Heart left ventricle (tissue), 13 donors: ENCODE results near the gene LMNTD2.

Source experiments
- POLR2A ChIP-seq, 2 donors: fragments of 450-650 bp; IDR thresholded peaks; one replicate each; pipeline ENCODE4 v1.6.1; 2017; ENCODE audit warnings: antibody characterized with exemption in 2 of 2, mild to moderate bottlenecking in 2 of 2, moderate library complexity in 2 of 2
- TF ChIP-seq, protein P1 (sequence below), 12 donors: fragments of 200-600 bp; sonication (generic) in 4 of 12; IDR thresholded peaks; one replicate each; pipeline versions ENCODE4 v1.5.0 to v1.8.0; 2018 to 2022; ENCODE audit warnings: antibody characterized with exemption in 12 of 12, mild to moderate bottlenecking in 5 of 12
- donor health status: ischemic (EF 13 %, LVEDD 7.1; RV severe dilation, severe dysfunction).
- donor health status: DM: no; HTN: yes; CAD: no.
- donor health status: DM: no; HTN: no; CAD: no.
- donor health status: ischemic (EF 25% LVEDD 6.9; RV normal size, moderate dysfunction).
- donor health status: ischemic (EF 25% LVEDD 5.7; RV mildly dilated, moderate dysfunction).
- donor health status: ischemic (EF 35%, LVEDD 5.7; RV mildly dilated, moderate dysfunction).
- donor health status: nonischemic (EF 11% LVEDD 7.7; RV severe dilation, severe dysfunction).
- donor health status: DM: yes; HTN: yes; CAD: no.
- donor health status: PGD.
- donor health status: ischemic (EF 29% LVEDD 5.4; RV normal size, mild dysfunction).
- donor health status: nonischemic (EF 23%, LVEDD 6.1; RV moderate dilation, normal function).

DNA sequence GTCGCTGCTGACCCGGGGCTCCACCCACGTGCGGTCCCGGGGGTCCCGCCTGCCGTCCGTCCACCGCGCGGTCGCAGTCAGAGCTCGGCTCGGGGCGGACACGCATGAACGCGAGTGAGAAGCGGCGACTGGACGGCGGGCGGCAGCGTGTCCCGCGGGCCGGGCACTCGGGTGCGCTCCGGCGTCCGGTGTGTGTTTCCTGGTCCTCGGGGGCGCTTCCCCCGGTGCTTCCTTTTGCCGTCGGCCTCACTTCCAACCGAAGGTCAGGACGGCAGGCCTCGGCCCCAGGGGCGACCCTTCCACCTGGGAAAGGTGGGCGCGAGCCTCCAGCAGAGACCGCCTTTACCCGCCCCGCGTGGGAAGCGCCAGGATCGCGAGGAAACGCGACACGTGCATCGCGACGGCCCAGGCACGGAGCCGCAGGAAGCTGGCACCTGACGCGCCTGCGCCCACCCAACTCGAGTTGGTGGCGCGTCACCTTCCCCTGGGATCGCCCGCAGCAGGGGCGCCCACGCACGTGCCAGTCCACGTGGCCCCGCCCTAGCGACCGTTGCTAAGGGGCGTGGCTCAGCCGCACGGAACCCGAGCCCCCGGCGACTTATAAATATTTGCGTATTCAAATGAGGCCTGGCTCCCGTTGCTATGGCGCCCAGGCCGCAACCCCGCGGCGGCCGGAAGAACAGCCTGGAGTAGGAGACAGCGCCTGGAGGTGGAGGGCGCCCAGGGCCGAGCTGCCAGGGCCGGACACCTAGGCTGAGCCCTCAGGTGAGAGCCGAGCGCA lies 23.5 kb downstream of the LMNTD2 start, which contains the start of gene LRRC56:
- TF ChIP-seq, protein P1, sequence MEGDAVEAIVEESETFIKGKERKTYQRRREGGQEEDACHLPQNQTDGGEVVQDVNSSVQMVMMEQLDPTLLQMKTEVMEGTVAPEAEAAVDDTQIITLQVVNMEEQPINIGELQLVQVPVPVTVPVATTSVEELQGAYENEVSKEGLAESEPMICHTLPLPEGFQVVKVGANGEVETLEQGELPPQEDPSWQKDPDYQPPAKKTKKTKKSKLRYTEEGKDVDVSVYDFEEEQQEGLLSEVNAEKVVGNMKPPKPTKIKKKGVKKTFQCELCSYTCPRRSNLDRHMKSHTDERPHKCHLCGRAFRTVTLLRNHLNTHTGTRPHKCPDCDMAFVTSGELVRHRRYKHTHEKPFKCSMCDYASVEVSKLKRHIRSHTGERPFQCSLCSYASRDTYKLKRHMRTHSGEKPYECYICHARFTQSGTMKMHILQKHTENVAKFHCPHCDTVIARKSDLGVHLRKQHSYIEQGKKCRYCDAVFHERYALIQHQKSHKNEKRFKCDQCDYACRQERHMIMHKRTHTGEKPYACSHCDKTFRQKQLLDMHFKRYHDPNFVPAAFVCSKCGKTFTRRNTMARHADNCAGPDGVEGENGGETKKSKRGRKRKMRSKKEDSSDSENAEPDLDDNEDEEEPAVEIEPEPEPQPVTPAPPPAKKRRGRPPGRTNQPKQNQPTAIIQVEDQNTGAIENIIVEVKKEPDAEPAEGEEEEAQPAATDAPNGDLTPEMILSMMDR (IDR thresholded peaks at IDR 0.05), result no peak
- TF ChIP-seq POLR2A (IDR thresholded peaks at IDR 0.05), result no peak
